Endothelial cell of umbilical vein (primary cell): ENCODE results near the gene DYRK3.

Experiments used
- CTCF ChIP-seq, 2 donors: IDR thresholded peaks; 1 replicate in 1 of 2; 2 replicates in 1 of 2; pipeline ENCODE4 v1.5.1; 2011; ENCODE audit warnings: low read length in 2 of 2, mild to moderate bottlenecking in 2 of 2, moderate library complexity in 2 of 2, control low read depth in 1 of 2, inconsistent platforms in 1 of 2, low read depth in 1 of 2; ENCODE audit not compliant: insufficient read depth in 1 of 2; ENCODE audit errors: extremely low read depth in 1 of 2
- EZH2 ChIP-seq: IDR thresholded peaks from 2 replicates; pipeline ENCODE4 v1.6.1; 2012; ENCODE audit warnings: borderline replicate concordance, low read depth, mild to moderate bottlenecking, moderate library complexity, low read length, inconsistent platforms; ENCODE audit not compliant: severe bottlenecking
- MAX ChIP-seq: IDR thresholded peaks from 2 replicates; pipeline ENCODE4 v1.6.1; 2011; ENCODE audit not compliant: insufficient read depth, insufficient read length
- POLR2A ChIP-seq: IDR thresholded peaks from 2 replicates; pipeline ENCODE4 v1.6.1; 2012; ENCODE audit warnings: low read depth, mild to moderate bottlenecking, control low read depth, low read length

DNA sequence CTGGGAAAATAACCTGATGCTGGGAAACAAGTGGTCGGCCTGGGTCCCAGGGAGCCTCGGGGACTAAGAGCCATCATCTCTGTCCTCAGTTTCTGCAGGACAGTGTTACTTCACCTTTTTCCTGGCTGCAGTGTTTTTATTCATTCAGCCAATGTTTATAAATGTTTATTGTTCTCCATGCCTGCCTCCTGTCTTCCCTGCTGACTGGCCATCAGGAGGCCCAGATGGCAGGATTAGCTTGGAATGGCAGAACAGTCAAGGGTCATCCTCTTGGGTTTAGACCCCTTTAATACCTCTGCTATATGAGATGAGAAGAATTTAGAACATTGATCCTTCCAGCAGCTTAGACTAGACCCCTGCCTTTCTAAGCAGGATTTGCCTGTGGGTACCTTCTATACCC is 62.7 kb downstream of the DYRK3 start:
- TF ChIP-seq CTCF (IDR thresholded peaks at IDR 0.05; ENCODE audit: extremely low read depth in 1 of 2, insufficient read depth in 1 of 2, low read depth in 1 of 2, low read length in 2 of 2): no peak
- no peak for TF ChIP-seq MAX
- no peak for TF ChIP-seq POLR2A
- TF ChIP-seq EZH2: no peak
